DOHH2 (cell line): ENCODE measurements around the gene L3MBTL4.

Source experiments
- CTCF ChIP-seq: fragments of 200-600 bp; sonication (generic); IDR thresholded peaks from one replicate; pipeline ENCODE4 v1.5.1; 2014; ENCODE audit warnings: antibody characterized with exemption, mild to moderate bottlenecking, low read depth, low read length; ENCODE audit not compliant: poor library complexity, severe bottlenecking
- EZH2phosphoT487 ChIP-seq: fragments of 200-600 bp; sonication (generic); IDR thresholded peaks from 2 replicates; pipeline ENCODE4 v1.6.1; 2017; ENCODE audit warnings: borderline replicate concordance, mild to moderate bottlenecking, antibody characterized with exemption, low read length, moderate library complexity, mixed read lengths

GRCh38 chr18:6279308-6279707, 135.4 kb downstream of the L3MBTL4 start:
- TF ChIP-seq CTCF = no peak
- TF ChIP-seq EZH2phosphoT487 = no peak
